ENCODE results near the gene FAM185A. TPM values are rescaled to one million over a fixed set of nuclear protein-coding genes. Genes with fewer than 3 reads are reported as not detected.

FAM185A gene
- total RNA-seq, 1 donor from 2014 or later: 17.7 TPM

DNA sequence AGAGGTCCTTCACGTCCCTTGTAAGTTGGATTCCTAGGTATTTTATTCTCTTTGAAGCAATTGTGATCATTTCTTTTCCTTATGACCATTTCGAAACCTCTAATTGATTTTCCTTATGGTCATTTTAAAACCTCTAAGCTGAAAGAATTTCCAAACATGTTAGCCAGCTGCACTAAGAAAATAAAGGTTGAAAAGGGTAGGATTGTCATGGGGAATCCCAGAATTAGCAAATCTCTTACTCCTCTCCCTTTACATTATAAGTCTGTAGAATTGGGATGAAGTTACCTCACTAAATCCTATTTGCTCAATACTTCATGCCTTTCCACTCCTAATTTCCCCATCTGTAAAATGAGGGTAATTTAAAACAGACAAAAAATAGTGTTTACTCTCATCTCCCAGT is 79.5 kb downstream of the FAM185A start:
- H3K9ac ChIP-seq (ENCODE audit: low read depth in 1 of 3, low read length in 3 of 3): no peak overlapping the region
- peaks cover 5 to 19% (median 18%) of the 10 kb centered on the region in 3 donors for H3K36me3 ChIP-seq (ENCODE audit: control insufficient read depth in 3 of 3, insufficient read depth in 3 of 3, low read length in 3 of 3)
- H3K27ac ChIP-seq (ENCODE audit: low read depth, low read length): no peak overlapping the region
- peaks cover 0 to 5% (median 0%) of the 10 kb centered on the region in 3 donors for H3K4me1 ChIP-seq (ENCODE audit: control insufficient read depth in 3 of 3, insufficient read depth in 3 of 3, low read length in 3 of 3)
- H3K9me3 ChIP-seq (ENCODE audit: control insufficient read depth in 3 of 3, low read length in 3 of 3): no peaks in the 10 kb centered on the region
- H3K27me3 ChIP-seq (ENCODE audit: control insufficient read depth in 3 of 3, insufficient read depth in 3 of 3, low read length in 3 of 3): no peaks in the 10 kb centered on the region
- H3K4me3 ChIP-seq (ENCODE audit: low read length in 3 of 3): no peak overlapping the region

- H3K4me1 ChIP-seq (ENCODE audit: control insufficient read depth in 3 of 3, insufficient read depth in 3 of 3, low read length in 3 of 3): peaks cover 0 to 5% (median 0%) of the 10 kb centered on the region in 3 donors
- H3K4me3 ChIP-seq (ENCODE audit: low read length in 3 of 3): no peak overlapping the region
- no peak overlapping the region for H3K9ac ChIP-seq (ENCODE audit: low read depth in 1 of 3, low read length in 3 of 3)
- H3K27me3 ChIP-seq (ENCODE audit: control insufficient read depth in 3 of 3, insufficient read depth in 3 of 3, low read length in 3 of 3): no peaks in the 10 kb centered on the region
- no peaks in the 10 kb centered on the region for H3K9me3 ChIP-seq (ENCODE audit: control insufficient read depth in 3 of 3, low read length in 3 of 3)
- H3K27ac ChIP-seq (ENCODE audit: low read depth, low read length): no peak overlapping the region
- peaks cover 5 to 19% (median 18%) of the 10 kb centered on the region in 3 donors for H3K36me3 ChIP-seq (ENCODE audit: control insufficient read depth in 3 of 3, insufficient read depth in 3 of 3, low read length in 3 of 3)
Observed at GRCh38 chr7:102829075-102829474, 80.3 kb downstream of the FAM185A start.

DNA sequence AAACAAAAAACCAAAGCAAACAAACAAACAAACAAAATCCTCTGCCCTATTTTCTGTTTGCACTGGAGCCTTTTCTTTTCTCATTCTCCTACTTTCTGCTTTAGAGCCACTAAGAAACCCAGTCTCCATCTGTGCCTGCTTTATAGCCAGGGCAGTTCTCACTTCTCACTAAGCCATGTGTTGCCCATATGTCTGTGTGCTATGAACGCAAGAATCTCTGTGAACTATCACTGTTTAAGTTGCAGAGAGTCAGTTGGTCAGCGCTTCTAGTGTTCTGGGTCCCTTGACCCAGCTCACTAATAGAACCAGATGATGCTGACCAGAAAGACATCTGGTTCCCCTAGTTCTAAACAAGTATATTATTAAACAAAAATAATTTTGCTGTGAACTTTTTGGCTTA is 81.4 kb downstream of the FAM185A start:
- no peaks in the 10 kb centered on the region for H3K27me3 ChIP-seq (ENCODE audit: control insufficient read depth in 3 of 3, insufficient read depth in 3 of 3, low read length in 3 of 3)
- H3K36me3 ChIP-seq (ENCODE audit: control insufficient read depth in 3 of 3, insufficient read depth in 3 of 3, low read length in 3 of 3): peaks cover 5 to 18% (median 18%) of the 10 kb centered on the region in 3 donors
- no peaks in the 10 kb centered on the region for H3K9me3 ChIP-seq (ENCODE audit: control insufficient read depth in 3 of 3, low read length in 3 of 3)
- peaks cover 0 to 8% (median 0%) of the 10 kb centered on the region in 3 donors for H3K4me1 ChIP-seq (ENCODE audit: control insufficient read depth in 3 of 3, insufficient read depth in 3 of 3, low read length in 3 of 3)
- no peak overlapping the region for H3K4me3 ChIP-seq (ENCODE audit: low read length in 3 of 3)
- no peak overlapping the region for H3K9ac ChIP-seq (ENCODE audit: low read depth in 1 of 3, low read length in 3 of 3)
- H3K27ac ChIP-seq (ENCODE audit: low read depth, low read length): no peak overlapping the region

GRCh38 chr7:102832674-102833073 is 83.9 kb downstream of the FAM185A start:
- Histone ChIP-seq H3K9ac (ENCODE audit: low read depth in 1 of 3, low read length in 3 of 3) (peak overlapping the region in 1 of 3 donors; percentile 40), H3K9me3 (ENCODE audit: control insufficient read depth in 3 of 3, low read length in 3 of 3) (no peaks in the 10 kb centered on the region), H3K4me1 (ENCODE audit: control insufficient read depth in 3 of 3, insufficient read depth in 3 of 3, low read length in 3 of 3) (peaks cover 5 to 17% (median 8%) of the 10 kb centered on the region in 3 donors), H3K4me3 (ENCODE audit: low read length in 3 of 3) (no peak overlapping the region), H3K36me3 (ENCODE audit: control insufficient read depth in 3 of 3, insufficient read depth in 3 of 3, low read length in 3 of 3) (peaks cover 0 to 12% (median 9%) of the 10 kb centered on the region in 3 donors), H3K27ac (ENCODE audit: low read depth, low read length) (no peak overlapping the region), H3K27me3 (ENCODE audit: control insufficient read depth in 3 of 3, insufficient read depth in 3 of 3, low read length in 3 of 3) (no peaks in the 10 kb centered on the region)

DNA sequence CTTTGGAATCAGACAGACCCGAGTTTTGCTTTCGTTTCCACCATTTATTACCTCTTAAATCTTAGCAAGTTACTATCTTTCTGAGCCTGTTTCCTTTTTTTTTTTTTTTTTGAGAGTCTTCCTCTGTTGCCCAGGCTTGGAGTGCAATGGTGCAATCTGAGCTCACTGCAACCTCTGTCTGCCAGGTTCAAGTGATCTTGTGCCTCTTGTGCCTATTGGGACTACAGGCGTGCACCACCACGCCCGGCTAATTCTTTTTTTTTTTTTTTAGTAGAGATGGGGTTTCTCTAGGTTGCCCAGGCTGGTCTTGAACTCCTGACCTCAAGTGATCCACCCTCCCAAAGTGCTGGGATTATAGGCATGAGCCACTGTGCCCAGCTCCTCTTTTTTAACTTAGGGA is 84.5 kb downstream of the FAM185A start:
- Histone ChIP-seq H3K27me3 (ENCODE audit: control insufficient read depth in 3 of 3, insufficient read depth in 3 of 3, low read length in 3 of 3) (no peaks in the 10 kb centered on the region), H3K4me3 (ENCODE audit: low read length in 3 of 3) (no peak overlapping the region), H3K27ac (ENCODE audit: low read depth, low read length) (no peak overlapping the region), H3K4me1 (ENCODE audit: control insufficient read depth in 3 of 3, insufficient read depth in 3 of 3, low read length in 3 of 3) (peaks cover 5 to 17% (median 8%) of the 10 kb centered on the region in 3 donors), H3K36me3 (ENCODE audit: control insufficient read depth in 3 of 3, insufficient read depth in 3 of 3, low read length in 3 of 3) (peaks cover 0 to 12% (median 9%) of the 10 kb centered on the region in 3 donors), H3K9ac (ENCODE audit: low read depth in 1 of 3, low read length in 3 of 3) (no peak overlapping the region), H3K9me3 (ENCODE audit: control insufficient read depth in 3 of 3, low read length in 3 of 3) (no peaks in the 10 kb centered on the region)

DNA sequence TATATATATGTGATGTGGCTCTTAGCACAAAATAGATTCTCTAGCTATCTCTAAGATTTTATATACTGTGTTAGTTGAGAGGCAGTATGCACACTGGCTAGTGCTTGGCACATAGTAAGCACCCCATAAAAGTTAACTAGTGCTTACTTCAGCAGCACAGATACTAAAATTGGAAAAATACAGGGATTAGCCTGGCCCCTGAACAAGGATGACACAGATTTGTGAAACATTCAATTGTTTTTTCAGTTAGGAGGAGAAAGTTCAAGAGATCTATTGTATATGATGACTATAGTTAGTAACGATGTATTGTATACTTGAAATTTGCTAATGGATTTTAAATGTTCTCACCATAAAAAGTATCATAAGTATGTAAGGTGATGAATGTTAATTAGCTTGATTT is 85.7 kb downstream of the FAM185A start:
- Histone ChIP-seq H3K9ac (ENCODE audit: low read depth in 1 of 3, low read length in 3 of 3) (no peak overlapping the region), H3K27ac (ENCODE audit: low read depth, low read length) (no peak overlapping the region)

DNA sequence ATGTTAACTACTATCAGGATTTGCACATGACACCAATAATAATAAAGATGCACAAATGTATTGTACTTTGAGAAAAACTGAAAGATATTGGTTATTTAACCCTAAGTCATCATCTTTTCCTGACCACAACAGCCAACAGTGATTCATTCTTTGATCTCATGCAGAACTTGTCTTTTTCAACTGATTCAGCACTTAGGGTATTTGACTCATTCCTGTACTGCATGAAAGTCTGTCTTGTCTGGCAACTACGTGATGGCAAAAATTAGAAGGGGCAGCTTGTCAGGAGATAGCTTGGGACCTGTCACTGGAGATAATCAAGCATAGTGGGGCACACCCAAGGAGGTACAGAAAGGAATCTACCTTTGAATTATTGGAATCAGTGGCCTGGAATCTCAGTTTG is 86.2 kb downstream of the FAM185A start:
- no peaks in the 10 kb centered on the region for H3K27me3 ChIP-seq (ENCODE audit: control insufficient read depth in 3 of 3, insufficient read depth in 3 of 3, low read length in 3 of 3)
- no peaks in the 10 kb centered on the region for H3K9me3 ChIP-seq (ENCODE audit: control insufficient read depth in 3 of 3, low read length in 3 of 3)
- H3K9ac ChIP-seq (ENCODE audit: low read depth in 1 of 3, low read length in 3 of 3): no peak overlapping the region
- peaks cover 0 to under 1% (median under 1%) of the 10 kb centered on the region in 3 donors for H3K36me3 ChIP-seq (ENCODE audit: control insufficient read depth in 3 of 3, insufficient read depth in 3 of 3, low read length in 3 of 3)
- no peak overlapping the region for H3K27ac ChIP-seq (ENCODE audit: low read depth, low read length)
- peaks cover 5 to 17% (median 8%) of the 10 kb centered on the region in 3 donors for H3K4me1 ChIP-seq (ENCODE audit: control insufficient read depth in 3 of 3, insufficient read depth in 3 of 3, low read length in 3 of 3)
- H3K4me3 ChIP-seq (ENCODE audit: low read length in 3 of 3): no peak overlapping the region

More for the DNA sequence above, 85.7 kb downstream of the FAM185A start:
- H3K4me1 ChIP-seq (ENCODE audit: control insufficient read depth in 3 of 3, insufficient read depth in 3 of 3, low read length in 3 of 3): peaks cover 5 to 17% (median 8%) of the 10 kb centered on the region in 3 donors
- H3K27me3 ChIP-seq (ENCODE audit: control insufficient read depth in 3 of 3, insufficient read depth in 3 of 3, low read length in 3 of 3): no peaks in the 10 kb centered on the region
- no peak overlapping the region for H3K4me3 ChIP-seq (ENCODE audit: low read length in 3 of 3)
- no peaks in the 10 kb centered on the region for H3K9me3 ChIP-seq (ENCODE audit: control insufficient read depth in 3 of 3, low read length in 3 of 3)
- peaks cover 0 to 5% (median 4%) of the 10 kb centered on the region in 3 donors for H3K36me3 ChIP-seq (ENCODE audit: control insufficient read depth in 3 of 3, insufficient read depth in 3 of 3, low read length in 3 of 3)

DNA sequence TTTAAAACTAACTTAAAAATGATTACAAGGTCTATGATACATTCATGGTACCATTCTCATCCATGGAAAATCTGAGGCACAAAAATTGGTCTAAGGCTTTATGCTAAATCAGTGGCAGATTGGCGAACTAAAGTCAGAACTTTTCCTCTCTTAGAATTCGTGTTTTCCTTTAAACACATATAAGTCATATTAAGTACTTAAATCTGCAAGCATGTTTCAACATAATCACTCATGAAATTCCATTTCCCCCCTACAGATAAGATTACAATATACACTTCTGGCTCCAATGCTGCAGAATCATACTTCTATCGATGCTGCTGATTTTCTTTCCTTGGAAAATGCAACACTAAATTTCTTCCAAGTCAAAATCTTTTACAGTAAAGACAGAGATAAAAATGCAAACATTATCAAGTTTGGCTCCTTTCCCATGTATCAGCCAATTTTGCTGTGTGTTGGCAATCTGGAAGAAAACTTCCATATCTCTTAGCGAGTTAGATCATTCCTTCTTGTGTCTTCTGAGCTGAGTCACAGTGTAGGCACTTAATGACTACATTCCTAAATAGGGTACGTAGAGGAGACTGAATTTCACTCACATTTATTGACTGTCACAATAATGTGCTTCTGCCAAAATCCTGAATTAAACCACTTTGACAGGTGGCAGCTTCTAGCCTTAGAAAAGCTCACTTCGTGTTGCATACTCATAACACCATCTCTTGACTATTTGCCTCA is 87.6 kb downstream of the FAM185A start:
- no peak overlapping the region for H3K4me3 ChIP-seq (ENCODE audit: low read length in 3 of 3)
- peaks cover 5 to 17% (median 8%) of the 10 kb centered on the region in 3 donors for H3K4me1 ChIP-seq (ENCODE audit: control insufficient read depth in 3 of 3, insufficient read depth in 3 of 3, low read length in 3 of 3)
- no peak overlapping the region for H3K9ac ChIP-seq (ENCODE audit: low read depth in 1 of 3, low read length in 3 of 3)
- H3K27ac ChIP-seq (ENCODE audit: low read depth, low read length): peak overlapping the region; percentile 4
- no peaks in the 10 kb centered on the region for H3K36me3 ChIP-seq (ENCODE audit: control insufficient read depth in 3 of 3, insufficient read depth in 3 of 3, low read length in 3 of 3)
- H3K27me3 ChIP-seq (ENCODE audit: control insufficient read depth in 3 of 3, insufficient read depth in 3 of 3, low read length in 3 of 3): no peaks in the 10 kb centered on the region
- no peaks in the 10 kb centered on the region for H3K9me3 ChIP-seq (ENCODE audit: control insufficient read depth in 3 of 3, low read length in 3 of 3)

DNA sequence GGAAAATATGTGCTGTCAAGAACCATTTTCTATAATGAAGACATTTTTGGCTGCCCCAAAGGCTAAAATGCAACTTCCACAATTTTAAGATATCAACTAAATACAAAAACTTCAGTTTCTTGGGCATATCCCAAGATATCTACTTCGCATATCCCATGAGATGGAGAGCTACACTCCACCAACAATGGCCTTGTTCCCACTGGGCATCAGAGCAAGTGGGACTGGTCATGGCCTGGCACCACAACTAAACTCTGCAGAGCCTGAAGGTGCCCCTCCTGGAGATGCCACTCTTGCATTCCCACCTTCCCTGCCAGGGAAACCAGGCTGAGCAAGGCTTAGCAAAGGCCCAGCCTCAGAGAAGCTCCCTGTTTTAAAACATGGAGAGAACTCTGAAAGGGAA is 88.2 kb downstream of the FAM185A start:
- Histone ChIP-seq H3K36me3 (ENCODE audit: control insufficient read depth in 3 of 3, insufficient read depth in 3 of 3, low read length in 3 of 3) (no peaks in the 10 kb centered on the region), H3K4me3 (ENCODE audit: low read length in 3 of 3) (no peak overlapping the region), H3K27me3 (ENCODE audit: control insufficient read depth in 3 of 3, insufficient read depth in 3 of 3, low read length in 3 of 3) (no peaks in the 10 kb centered on the region), H3K4me1 (ENCODE audit: control insufficient read depth in 3 of 3, insufficient read depth in 3 of 3, low read length in 3 of 3) (peaks cover 5 to 17% (median 8%) of the 10 kb centered on the region in 3 donors), H3K9me3 (ENCODE audit: control insufficient read depth in 3 of 3, low read length in 3 of 3) (no peaks in the 10 kb centered on the region), H3K27ac (ENCODE audit: low read depth, low read length) (peak overlapping the region; percentile 4), H3K9ac (ENCODE audit: low read depth in 1 of 3, low read length in 3 of 3) (no peak overlapping the region)

DNA sequence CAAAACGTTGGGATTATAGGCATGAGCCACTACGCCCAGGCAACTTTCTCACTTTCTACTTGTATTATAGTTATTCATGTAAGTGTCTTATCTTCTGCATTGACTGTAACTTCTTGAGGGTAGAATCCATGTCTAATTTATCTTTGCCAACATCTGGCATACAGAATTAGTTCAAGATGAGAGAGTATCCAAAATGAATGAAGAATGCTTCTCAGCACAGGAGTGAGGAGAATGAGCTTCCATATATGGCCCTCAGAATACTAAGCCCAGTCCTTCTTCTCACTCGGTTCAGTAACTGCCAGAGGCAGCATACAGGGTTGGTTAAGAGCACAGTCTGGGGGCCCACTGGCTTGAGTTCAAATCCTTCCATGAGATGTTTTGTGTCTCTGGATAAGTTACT is 89.0 kb downstream of the FAM185A start:
- H3K9ac ChIP-seq (ENCODE audit: low read depth in 1 of 3, low read length in 3 of 3): no peak overlapping the region
- H3K9me3 ChIP-seq (ENCODE audit: control insufficient read depth in 3 of 3, low read length in 3 of 3): no peaks in the 10 kb centered on the region
- no peaks in the 10 kb centered on the region for H3K36me3 ChIP-seq (ENCODE audit: control insufficient read depth in 3 of 3, insufficient read depth in 3 of 3, low read length in 3 of 3)
- no peak overlapping the region for H3K27ac ChIP-seq (ENCODE audit: low read depth, low read length)
- H3K4me3 ChIP-seq (ENCODE audit: low read length in 3 of 3): no peak overlapping the region
- H3K27me3 ChIP-seq (ENCODE audit: control insufficient read depth in 3 of 3, insufficient read depth in 3 of 3, low read length in 3 of 3): no peaks in the 10 kb centered on the region
- peaks cover 5 to 14% (median 8%) of the 10 kb centered on the region in 3 donors for H3K4me1 ChIP-seq (ENCODE audit: control insufficient read depth in 3 of 3, insufficient read depth in 3 of 3, low read length in 3 of 3)
